HG02884 (cell line): Measurements from ENCODE around the gene CYTH1.

Experiments
- ATAC-seq: cut with Tn5 transposase; IDR thresholded peaks from one replicate; pipeline ENCODE4 v1.9.1; 2021; ENCODE audit warnings: mild to moderate bottlenecking, moderate library complexity; ENCODE audit not compliant: unreplicated experiment

Gene CYTH1

DNA sequence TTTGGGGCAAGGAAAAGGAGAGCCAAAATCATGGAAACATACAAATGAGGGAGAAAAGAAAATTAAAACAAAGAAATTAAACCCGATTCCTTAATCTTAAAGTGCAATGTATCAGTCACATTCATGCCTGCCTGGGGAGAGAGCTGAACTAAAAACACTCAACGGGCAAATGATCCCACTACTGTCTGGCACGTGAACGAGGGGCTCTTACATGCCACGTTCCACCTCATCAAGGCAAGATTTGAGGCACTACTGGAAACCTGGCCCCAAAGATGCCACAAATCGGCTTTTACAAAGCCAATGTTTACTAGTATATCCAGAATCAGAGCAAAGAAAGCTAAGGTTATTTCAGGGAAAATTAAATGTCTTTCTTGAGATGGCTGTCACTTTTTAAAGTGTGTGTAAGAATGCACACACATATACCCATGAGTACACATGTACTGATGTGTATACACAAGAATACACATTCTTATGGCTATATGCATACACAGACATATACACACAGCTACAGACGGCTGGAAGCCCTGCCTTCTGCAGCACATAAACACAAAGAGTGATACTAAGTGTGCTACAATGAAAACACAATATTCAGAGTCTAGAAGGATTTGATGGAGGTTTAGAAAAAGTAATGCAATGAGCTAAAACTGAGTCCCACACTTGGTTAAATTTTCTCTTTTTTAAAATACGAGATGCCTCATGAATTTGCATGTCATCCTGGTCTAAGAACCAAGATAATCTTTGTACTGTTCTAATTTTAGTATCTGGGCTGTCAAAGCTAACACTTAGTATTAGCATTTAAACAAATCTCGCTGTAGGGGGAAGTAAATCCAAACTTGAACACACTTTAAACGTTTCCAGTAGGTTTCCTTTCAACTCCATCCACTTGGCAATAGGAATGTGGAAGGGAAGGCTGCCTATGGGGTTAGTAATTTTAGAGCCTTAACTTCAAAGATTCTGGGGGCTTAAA lies 85.8 kb downstream of the CYTH1 start:
- ATAC-seq, result no peak

DNA sequence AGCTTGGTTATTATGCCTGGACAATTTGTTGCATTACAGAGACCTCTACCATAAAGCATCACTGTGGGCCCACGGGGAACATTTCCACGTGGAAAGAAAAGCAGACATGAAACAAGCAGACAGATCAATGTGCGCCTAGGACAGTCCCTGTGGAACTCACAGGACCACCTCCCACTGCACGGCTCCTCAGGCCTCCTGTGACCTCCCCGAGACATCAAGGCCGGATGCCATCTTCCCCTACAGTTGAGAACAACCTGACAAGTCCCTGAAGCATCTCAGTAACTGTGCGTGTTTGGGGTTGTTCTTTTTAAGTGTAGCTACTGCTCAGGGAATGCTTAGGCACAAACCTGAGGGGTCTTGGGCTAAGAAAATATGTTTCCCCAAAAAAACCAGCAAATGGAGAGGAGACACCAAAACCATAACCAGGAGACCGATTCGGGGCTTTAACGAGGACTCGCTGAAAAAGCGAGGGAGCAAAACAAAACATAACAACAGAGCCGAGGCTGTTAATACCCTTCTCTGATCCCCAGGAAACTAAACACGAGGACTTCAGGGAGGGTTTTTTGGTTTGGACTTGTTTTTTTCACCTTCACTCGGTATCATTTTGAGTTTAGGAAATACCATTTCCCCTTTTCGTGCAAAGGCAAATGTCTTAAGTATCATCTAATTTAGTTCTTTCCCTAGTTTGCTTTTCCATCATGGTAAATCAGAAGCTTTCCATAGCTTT lies 87.1 kb downstream of the CYTH1 start:
- ATAC-seq, result no peak

DNA sequence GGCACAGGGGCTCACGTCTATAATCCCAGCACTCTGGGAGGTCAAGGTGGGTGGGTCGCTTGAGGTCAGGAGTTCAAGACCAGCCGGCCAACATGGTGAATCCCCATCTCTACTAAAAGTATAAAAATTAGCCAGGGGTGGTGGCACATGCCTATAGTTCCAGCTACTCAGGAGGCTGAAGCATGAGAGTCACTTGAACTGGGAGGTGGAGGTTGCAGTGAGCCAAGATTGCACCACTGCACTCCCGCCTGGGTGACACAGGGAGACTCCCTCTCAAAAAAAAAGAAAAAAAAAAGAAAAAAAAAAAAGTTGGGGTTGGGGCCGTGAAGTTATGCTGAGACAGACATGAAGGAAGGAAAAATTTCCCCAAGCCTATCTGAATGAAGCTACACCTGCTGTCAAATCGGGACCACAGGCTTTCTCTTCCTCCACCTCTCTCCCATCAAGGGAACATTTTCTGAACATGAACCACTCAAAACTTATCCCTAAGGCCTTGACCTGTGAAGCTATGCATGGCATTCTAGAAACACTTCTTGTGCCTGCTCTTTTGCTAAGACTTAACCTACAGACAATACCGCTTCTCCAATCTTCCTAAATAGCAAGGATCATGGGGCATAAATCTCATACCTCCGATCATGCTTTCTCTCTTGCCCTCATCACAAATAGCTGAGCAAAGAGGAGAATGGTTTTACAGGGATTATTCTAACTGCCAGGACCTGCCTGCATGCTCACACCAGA lies 88.6 kb downstream of the CYTH1 start:
- ATAC-seq, result no peak

DNA sequence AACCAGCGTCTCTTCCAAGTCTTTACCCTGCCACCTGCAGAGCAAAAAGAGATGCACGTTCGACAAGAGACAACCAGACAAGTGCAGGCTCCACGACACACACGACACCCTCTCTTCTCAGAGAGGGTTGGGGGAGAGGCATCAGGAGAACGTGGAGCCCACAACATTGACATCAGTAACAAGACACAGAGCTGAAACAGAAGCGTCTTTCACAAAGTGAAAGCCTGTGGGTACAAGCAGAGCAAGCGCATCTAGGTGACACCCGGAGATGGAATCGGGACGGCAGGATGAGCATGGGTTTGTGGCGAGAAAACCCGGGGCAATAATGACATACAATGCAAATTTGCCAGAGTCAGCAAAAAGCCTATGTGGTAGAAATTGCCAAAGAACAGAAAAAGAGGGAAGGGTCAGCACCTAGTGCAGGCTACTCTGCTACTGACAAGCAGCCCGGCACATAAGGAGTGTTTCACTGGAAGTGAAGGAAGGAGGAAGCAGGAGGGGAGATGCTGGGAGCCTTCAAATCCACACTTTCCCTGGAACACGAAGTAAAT lies 89.5 kb downstream of the CYTH1 start:
- no peak for ATAC-seq

DNA sequence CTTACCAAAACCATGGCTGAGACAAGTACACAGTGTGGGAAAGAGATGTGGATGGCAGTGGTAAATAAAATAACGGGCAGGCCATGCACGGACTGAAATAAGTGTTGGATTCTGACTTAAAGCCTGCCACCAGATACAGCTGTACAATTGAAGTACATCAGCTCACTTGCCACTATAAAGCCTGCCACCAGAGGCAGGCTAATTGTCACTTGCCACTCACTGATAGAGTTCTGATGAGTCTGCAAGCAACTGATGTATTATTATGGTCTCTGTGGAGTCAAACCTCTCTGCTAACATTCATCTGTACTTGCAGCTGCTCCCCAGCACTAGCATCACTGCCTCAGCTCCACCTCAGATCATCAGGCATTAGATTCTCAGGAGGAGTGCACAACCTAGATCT lies 93.0 kb downstream of the CYTH1 start:
- no peak for ATAC-seq

DNA sequence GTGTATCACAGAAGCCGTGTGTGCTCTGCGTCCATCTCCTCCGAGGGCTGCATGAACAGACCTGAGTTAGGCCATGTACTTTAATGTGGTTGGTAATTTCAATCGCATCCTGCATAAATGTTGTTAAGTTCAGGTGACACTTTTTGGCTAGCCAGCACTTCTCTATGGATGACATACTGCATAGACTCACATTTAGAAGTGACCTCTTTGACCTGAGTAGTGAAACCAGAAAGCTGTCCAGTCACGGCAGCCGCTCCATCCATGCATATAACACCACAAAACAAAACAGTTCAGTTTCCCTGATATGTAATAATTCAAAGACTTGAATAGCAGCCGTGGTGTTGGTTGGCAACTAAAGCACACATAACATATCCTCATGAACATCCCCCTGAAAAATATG lies 94.1 kb downstream of the CYTH1 start:
- no peak for ATAC-seq

DNA sequence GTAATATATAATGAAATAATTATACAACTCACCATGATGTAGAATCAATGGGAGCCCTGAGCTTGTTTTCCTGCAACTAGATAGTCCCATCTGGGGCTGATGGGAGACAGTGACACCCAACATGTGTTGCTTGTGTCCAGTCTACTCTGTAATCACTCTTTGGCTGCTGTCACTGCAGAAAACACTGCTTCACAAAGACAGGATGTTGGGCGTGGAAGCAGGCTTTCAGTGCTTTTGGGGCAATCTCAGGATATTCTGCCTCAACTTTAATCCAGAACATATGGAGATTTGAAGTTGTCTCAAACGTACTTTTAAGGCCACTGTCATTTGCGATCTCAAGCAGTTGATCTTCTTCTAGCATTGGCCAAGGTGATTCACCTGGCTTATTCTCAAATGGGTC lies 94.9 kb downstream of the CYTH1 start:
- no peak for ATAC-seq

DNA sequence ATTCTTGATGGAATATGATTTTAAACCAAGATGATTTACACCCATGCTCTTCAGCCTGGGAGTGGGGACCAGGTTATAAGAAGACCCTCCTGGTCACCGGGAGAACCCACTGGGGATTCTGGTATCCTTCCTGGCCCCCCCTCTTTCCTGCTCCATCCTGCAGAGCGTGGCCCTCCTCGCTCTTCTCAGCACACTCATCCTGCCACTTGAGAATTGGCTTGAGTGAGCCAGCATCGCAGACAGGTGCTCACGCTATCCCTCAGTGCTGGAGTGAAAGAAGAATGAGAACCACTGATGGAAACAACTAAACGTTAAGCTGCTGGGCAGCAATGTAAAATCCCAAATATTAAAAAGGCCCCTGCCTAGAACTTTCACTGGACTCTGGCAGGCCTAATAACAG lies 98.0 kb downstream of the CYTH1 start:
- ATAC-seq, result no peak

DNA sequence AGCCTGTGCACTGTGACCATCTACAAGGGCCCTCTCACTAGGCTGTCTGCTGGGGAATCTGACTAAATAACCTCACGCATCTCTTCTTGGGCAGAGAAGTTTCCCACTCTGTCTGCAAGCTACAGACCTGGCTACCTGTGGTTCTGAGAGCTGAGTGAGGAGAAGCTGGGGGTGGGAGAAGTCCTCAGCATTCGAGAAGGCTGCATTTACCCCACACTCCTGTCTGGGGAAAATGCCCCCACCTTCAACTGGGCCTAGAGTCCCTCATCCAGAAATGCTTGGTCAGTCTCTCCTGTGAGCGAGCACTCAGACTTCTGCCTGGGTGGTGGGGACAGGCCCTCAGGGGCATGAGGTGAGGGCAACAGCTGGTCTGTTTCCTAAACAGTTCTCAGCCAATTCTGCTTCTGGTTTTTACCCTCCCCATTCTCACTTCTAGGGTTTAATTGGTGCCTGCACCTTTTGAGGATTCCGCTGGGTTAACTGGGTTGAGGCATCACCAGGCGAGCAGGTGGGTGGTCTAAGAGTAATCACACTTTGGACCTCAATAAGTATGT lies 98.6 kb downstream of the CYTH1 start:
- ATAC-seq, result no peak

DNA sequence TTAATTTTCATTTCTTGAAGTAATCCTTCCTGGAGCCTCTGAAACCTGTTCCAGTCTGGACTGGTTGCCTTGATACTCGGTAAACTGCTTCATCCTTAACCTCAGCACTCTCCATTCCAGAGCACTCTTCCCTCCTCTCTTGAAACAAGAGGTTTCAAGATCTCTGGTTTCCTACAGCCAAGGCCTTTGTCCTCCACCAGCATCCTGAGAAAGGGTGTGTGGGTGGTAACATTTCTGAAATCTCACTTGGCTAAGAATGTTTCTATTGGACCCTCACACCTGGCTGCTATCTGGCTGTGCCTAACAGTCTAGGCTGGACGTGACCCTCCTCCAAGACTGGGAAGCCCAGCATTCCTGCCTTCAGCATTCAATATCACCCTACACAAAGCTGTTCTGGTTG lies 99.7 kb downstream of the CYTH1 start:
- no peak for ATAC-seq

DNA sequence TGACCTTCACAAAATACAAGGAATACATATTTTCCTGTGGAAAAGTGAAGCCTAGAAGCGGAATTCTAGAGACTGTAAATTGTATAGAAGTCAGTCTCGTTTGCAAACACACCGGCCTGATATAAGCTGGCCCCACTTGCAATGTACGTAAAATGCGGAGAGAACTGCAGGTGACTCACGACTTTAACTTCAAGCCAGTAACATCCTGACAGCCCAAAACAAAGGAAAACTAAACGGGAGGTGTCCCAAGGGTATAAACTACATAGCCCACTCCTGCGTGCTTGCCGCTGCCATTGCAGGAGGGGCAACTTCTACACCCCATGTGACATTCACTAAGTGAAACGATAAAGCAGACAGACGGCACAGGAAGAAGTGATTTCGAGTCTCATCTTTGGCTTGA lies 101.6 kb downstream of the CYTH1 start:
- no peak for ATAC-seq

DNA sequence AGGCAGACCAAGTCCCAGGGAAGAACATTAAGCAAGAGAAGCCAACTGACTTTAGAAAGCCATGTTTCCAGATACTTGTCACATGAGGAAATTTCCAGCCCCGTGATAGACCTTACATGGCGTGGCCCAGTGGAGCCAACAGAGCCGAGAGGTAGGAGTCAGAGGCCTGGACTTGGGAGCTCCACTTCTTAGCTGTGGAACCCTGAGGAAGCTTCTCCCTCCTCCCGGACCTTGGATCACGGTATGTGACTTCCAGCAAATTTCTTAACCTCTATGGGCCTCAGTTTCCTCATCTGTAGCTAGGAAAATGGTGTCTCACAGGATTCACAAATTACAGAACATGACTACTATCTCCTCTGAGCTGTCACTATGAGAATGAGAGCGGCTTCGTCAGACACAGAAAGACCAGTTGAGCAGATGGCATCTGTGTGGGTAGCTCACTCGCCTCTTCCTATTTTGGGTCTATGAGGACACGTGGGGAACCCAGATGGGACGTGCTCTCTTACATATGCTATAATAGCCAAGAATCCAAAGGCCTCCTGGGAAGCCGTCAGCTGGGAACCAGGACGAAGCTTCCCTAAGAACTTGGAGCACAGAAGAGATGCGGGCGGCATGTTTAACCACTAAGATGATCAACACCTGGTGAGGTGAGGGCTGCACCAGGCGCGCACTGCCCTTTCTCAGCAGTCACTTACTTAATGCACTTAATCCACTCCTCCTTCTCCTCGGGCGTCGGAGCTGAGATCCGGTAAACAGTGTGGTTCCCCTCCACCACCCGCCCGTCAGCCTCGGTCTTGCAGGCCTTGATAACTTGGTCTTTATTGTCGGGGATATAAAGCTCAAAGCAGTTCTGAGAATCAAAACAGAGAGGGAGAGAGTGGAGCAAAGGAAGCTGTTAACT lies 102.3 kb downstream of the CYTH1 start:
- no peak for ATAC-seq

DNA sequence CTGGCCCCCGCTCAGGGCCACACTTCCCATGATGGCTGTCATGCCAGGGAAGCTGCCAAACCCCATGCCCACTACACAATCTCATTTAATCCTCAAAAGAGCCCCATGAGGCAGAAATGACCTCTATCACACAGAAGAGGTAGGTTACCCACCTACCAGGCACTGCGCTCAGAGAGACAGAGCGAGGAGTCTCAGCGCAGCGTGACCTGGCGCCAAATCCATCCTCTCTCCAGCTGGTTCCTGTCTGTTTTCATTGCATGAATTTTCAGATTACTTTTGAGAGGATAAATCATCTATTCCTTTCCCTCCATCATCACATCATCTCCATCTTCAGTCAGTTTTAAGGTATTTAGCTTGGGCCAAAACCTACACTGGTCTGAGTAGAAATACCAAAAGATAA lies 103.4 kb downstream of the CYTH1 start:
- no peak for ATAC-seq

DNA sequence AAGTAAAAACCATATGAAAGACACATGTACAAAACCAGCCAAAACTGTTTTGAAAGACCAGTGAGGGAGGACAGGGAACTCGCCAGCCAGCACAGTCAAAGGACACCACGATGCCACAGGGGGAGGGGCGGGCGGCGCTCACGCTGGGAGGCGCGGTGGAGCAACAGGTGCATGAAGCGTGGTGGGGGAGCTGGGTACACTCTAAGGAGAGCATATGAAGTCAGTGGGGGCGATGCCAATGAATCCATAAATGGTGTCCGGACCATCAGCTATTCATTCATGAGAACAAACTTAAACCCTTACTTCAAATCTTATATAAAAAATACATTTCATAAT lies 103.9 kb downstream of the CYTH1 start:
- ATAC-seq, result no peak

DNA sequence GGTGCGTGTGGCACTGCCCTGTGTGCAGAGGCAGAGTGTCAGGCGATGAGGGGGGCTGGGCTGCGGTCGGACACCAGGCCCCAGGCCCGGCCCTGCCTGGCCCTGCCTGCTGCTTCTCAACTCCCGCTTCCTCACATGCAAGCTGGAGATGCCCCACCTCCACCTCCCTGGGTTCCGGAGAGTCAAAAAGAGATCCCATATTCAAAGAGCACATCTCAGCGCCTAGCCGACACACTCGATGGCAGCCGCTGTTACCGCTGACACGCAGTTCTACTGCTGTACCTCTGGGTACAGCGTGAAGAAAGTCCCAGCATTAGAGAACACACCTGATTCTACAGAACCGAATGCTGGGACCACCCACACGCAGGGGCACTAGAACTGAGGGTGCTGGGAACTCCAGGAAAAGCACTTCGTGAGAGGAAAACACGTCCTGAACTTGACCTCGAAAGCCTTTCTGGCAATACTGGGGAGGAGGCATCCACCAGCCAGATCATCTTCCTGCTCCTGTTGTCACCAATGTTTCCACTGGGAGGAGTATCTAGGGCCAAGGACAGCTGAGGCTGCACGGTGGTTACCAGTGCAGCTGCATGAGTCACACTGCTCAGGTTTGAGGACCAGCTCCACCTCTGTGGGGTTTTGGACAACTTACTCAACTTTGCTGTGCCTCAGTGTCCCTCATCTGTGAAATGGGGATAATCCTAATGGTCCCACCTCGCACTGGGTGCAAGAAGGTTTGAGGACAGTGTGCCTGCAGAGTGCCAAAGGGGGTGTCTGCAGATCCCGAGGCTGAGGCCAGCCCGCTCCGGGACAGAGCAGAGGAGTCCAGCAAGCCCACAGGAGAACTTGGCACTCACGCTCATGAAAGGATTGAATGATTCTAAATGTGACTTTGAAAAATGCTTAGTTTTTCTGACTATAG lies 104.5 kb downstream of the CYTH1 start:
- no peak for ATAC-seq

DNA sequence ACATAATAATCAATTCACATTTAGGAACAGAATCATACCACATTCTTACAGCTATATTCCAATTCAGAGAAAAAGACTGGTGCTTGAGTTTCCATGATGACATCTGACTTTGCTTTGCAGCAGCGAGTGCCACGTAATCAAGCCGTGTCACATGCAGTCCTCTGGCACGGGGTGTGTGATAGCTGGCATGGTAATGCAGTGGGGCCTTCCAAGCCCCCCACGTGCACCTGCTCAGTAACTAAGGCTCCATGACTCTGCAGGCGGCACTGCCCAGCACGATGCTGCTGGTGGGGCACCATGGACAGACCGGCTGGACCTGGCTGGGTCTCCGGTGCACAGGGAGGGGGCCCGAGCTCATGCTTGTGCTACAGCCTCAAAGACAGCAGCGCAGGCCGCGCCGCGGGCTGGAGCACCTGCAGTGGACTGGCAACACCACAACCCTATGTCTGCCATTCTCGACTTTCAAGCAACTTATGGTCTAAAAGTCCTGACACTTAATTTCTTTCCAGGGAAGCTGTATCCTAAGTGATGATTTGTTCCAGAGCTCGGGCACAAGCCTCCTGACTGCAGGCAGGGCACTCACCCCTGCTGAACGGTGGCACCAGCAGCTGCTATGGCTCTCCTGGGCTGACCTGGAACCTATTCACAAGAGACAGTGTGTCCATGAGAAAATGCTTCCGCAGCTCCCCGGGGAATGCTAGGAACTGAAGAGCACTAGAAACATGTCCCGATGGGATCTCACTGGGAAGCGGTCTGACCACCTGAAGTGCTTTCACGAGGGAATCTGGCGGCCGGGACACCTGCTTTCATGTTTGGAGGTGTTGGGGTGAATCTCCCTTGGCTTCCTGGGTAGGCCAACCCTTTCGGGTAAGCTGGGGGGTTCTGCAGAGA lies 105.4 kb downstream of the CYTH1 start:
- ATAC-seq, result no peak

DNA sequence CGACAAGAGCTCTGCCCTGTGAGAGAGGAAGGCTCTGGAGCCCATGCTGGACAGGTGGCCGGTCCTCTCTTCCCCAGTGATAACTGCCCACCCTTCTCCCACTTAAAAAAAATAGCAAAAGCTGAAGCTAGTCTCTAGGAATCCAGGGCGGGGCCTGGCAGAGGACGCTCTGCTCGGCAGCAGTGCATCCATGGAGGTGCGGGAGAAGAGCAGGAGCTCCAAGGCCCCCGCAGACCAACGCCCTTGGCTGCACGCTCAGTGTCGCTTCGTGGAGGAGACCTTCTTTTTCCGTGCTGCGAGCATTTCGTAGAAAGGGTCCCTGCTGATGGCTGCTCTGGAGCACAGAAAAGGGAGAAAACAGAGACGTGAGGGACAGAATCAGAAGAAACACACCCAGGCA lies 106.2 kb downstream of the CYTH1 start:
- ATAC-seq, result no peak

DNA sequence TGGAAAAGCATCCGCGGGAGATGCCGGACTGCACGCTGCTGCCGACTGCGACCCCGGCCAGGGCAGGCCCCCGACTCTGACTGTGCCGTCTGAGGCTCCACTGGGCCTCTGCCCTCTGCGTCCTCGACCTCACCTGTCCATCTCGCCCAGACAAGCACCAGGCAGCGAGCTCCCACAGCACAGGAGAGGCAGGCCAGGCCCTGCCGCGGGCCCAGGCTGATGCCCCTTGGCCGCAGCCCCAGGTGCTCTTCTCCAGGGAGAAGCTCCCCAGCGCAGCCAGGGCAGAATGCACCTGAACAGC lies 106.8 kb downstream of the CYTH1 start:
- ATAC-seq, result no peak
